ELR (cell line): ENCODE results near the gene IMMT.
A peak's percentile ranks its signal among the peaks of the same experiment; 100 is the strongest.
"Not testable (repeated sequence)": the region's sequence is repeated elsewhere in the genome, so short reads cannot be mapped to it uniquely, and the experiment has no call there.

Source experiments
- DNase-seq: peaks from one replicate; pipeline ENCODE4 v3.0.0-alpha.2; 2015; ENCODE audit warnings: low read depth

The IMMT gene

DNA sequence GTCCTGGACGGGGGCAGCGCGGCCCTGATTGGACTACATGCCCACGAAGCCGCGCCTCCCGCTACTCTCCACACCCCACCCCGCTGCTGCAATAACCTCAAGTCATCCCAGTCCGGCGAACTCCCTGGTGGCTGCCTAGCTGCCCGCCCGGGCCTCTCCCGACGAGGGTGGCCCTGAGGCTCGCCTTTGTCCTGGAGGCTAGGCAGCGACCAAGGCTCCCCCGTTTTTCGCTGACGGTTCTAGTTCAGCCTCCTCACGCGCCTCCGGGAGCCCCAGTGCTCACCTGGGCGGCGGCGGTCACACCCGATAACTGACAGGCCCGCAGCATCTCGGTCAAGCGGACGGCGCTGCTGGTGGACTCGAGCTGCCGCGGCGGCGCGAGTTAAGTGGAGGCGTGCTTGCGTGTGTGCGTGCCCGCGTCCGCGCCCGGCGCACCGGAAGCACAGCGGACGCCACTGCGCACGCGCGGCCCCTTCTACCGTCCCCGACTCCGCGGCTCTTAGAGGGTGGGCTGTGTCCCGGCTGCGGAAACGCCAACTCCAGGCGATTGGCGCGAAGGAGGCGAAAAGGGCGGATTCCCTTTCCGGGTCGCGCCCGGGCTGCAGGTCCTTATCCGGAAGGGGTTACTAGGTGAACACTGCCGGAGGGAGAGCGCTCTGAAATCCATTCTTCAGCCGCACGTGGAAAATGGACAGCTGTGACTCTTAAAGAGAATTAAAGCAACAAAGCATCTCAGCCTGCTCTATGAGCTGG lies at the start of gene IMMT:
Gene IMMT, minus strand, starts transcription at position 408 of the 753 bp plus-strand sequence. Its CDS starts 80 bp downstream, at position 328.
- DNase-seq = peak; percentile 97

DNA sequence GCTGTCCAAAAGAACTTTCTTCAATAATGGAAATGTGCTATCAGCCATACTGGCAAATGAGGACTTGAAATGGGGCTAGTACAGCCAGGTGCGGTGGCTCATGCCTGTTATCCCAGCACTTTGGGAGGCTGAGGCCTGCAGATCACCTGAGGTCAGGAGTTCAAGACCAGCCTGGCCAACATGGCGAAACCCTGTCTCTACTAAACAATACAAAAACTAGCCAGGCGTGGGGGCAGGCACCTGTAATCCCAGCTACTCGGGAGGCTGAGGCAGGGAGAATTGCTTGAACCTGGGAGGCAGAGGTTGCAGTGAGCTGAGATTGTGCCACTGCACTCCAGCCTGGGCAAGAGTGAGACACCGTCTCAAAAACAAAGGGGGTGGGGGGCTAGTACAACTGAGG lies 49.5 kb upstream of the IMMT start:
- not testable (repeated sequence) for DNase-seq

DNA sequence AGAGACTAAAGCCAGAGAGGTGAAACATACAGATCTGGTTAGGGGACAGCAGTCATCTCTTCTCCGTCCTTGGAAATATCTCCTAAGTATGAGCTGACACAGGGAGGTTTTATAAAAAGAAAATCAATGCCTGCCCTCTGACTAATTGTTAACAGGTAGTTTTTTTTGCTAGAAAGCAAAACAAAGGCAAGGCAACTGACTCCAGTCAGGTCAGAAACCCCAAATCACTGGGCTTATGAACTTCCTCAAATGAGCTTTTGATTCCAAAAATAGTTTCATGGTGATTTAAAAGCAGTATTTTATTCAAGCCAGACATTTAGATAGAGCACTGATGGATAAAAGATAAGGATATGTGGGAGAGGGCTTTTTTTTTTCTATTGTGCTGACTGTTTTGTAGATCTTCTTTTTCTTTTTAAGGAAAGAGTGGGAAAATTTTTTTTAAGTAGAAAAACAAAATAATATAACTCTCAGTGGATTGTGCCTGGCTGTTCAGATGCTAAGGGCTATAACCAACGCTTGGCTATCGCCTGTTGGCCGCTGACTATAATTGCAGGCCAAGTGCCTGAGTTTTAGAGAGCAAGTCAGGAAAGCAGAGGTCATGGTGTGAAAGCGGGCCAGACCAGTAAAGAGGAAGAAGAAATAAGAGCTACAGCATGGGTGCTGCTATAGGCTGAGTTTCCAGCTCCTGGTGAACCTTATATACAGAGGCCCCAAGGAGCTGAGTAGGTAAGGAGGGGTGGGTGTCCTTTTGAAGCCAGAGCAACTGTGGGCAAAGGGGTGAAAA lies 48.9 kb upstream of the IMMT start:
- no peak for DNase-seq

DNA sequence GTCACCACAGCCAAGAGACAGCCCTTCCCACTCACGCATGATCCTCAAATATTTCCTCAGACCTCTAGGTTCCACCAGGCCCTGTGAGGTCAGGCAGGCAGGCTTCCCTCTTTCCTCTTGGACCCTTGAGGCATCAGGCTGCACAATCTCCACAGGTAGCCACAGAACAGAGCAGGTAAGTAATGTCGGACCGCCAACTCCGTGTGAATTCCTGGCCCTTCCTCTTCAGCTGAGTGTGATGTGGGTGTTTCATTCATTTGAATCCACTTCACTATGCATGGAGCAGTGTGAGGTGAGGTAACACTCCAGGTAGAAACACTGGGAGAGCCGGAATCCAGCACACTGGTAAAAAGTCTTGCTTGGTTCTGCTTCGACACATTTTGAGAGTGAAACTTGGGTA lies 48.0 kb upstream of the IMMT start:
- no peak for DNase-seq

DNA sequence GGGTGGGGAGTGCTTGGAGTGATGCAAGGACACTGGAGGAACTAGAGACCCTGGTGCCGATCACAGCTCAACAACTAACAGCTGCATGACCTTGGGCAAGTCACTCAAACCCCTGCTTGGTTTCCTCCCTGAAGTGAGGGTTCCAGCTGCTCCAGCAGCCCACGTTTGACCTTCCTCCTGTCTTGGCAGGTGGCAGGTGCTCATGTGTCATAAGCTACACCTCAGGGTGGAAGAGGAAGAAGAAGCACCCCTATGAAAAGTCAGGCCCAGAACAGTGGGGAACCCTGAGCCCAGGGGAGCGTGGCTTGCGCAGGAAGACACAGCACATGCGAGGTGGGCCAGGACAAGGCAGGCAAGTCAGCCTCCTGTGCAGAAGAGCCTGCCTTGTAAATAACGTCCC lies 46.3 kb upstream of the IMMT start:
- no peak for DNase-seq

DNA sequence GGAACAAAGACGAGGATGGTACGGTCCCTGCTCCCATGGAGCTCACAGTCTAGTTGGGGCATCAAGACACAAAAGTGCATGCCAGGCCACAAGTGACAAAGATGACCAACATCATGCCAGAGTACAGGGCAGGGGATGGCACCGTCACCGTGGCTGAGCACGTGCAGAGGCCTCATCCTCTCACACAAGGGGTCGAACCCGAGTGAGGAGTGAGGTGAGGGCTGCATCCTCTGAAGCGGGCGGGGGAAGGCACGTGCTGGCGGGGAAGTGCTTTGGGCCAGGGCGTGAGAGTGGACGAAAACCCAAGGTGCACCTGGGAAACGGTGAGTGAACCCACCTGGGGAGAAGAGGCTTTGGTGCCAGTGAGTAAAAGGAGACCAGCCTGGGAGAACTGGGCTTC lies 45.0 kb upstream of the IMMT start:
- DNase-seq = no peak

DNA sequence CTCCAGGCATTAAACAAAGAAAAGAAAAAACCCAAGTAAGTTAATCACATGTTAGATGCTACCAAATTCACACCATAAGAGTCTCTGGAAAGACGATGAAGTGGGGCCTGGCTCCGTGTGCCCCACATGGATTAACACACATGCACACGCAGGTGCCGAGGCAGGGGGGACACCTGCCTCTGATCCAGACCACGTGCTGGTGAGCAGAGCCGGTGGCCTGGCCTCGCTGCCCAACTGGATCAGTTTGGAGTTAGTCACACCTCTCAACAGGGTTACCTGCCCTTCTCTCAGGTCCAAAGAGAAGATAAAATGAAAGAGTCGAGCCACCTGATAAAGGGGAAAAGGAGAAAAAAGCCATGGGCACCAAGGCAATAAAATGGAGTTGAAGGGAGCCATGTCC lies 44.5 kb upstream of the IMMT start:
- DNase-seq = no peak

DNA sequence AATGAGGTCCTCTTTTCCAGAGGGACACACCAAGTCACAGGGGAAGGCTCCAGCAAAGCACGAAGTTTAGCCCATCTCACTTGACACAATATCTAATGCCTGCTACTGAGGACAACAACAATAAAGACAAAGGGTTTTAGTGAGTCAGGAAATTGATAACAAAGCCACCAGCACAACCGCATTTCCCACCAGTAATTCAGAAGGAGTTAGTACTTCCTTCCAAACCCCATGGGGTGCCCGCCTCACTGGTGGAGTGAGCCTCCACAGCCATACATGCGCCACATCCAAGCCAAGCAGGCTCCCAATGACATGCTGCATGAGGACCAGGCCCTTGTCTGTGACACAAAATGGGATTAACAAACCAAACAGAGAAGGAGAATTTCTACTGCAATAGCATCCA lies 44.1 kb upstream of the IMMT start:
- no peak for DNase-seq

DNA sequence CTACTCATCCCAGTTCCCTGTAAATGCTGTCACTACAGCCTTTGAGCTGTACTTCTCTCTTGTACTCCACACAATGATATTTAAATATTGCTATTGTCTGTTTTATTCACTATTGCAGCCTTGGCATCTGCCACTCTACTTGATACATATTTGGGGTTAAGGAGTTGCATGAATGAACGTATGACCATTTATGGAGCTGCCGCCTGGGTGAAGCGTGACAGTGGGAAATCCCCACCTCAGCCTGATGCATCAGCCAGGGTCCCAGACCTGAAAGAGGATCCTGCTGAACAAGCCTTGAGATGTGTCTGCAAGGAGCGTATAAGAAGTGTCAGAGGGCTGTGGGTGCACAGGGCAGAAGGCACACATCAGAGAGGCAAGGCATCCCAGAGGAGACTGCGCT lies 43.1 kb upstream of the IMMT start:
- no peak for DNase-seq

DNA sequence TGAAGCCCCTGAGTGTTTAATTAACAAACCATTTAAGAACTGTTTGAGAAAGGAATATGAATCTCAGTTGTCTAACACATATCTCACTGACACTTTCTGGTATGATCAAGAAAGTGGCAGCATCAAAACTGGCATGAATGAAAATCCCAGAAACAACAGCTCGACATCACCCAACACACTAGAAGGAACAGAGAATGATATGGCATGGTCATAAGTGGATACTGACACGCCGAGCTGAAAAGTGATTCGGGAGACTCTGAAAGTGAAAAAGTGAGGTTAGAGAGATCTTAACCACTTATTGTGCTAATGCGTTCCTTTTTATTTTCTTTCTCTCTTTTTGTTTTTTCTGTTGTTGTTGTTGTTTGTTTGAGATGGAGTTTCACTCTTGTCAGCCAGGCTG lies 41.9 kb upstream of the IMMT start:
- no peak for DNase-seq

DNA sequence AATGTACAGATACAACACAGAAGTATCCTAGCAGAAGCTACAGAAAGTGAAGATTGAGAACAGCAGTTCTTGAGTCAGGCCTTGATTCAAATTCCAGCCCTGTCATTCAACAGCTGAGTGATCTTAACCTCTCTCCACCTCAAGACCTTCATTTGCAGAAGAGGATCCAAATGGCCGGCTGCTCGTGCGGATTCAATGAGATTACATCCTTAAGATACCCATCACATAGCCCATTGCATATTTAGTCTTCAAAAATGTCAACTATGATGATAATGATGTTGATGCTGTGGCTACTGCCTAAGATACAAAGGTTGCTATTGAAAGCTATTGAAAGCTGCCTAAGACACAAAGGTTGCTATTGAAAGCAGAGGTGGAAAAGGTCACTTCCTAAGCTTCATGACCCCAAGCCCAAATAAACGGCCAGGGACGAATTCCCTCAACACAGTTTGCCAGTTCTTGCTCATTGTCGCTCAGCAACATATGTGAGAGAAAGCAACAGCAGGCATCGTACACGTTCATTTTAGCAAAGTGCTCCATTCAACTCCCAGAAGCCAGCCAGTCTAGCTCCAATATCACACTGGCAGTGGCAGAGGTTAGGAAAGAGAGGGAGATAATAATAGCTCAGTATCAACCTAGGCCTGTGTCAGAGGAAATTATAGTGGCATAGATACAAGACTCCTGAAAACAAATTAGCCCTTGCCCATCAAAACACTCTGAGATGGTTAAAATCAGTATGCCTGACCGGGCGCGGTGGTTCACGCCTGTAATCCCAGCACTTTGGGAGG lies 40.1 kb upstream of the IMMT start:
- DNase-seq = no peak

DNA sequence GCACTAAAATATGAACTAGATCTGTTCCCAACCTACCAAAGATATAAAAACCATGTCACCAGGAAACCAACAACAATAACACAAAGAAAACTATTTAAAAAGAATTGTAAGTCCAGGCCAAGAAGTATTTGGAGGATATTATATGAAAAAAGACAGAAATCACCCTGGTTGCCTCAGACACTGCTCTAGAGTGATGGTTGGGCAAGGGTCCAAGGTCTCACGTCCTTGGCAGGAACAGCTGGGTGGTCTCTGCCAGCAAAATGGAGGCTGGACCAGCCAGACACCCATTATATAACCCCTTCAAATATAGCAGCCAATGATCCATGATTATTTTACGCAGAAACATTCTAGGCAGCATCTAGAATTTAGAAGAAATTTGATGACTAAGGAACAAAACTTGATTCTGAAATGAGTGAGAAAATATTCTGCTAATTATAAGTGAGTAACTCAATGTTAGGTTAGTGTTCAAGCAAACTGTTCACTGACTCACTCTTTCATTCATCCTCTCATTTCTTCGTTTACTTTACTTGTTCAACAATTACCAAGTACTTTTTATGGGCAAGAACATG lies 39.4 kb upstream of the IMMT start:
- no peak for DNase-seq

DNA sequence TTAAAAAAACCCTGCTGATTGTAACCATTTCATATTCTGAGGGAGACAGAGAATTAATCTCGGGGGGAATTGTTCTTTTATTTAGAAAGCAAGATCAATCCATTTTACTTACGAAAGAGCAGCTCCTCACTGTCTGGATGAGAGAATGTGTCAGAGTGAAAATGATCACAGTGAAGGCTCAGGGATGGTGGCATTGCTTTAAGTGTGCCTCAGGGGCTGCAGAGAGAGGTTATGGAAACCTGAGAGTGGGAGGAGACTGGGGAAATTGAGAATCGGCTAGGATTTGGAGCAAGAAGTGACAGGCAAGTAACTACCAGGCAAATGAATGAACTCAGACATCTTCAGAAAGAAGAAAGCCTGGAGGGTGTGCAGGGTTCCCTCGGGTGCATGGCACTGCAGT lies 38.2 kb upstream of the IMMT start:
- no peak for DNase-seq

DNA sequence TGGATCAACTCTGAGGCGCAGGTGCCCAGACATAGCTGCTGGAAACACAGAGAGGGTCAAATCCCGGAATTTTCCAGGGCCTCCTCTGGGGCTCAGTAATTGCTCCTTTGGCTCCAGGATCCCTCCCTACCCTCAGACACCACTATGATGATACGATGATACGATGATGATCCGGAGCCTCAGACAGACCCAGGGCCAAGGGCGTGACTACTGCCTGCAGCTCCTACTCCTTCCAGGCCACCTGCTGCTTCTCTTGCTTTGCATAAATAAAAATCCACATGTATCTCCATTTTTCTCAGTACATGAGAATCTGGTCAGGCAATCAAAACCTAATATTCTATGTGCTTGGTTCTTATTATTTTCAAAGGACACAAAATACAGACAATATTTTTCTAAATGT lies 37.6 kb upstream of the IMMT start:
- no peak for DNase-seq

DNA sequence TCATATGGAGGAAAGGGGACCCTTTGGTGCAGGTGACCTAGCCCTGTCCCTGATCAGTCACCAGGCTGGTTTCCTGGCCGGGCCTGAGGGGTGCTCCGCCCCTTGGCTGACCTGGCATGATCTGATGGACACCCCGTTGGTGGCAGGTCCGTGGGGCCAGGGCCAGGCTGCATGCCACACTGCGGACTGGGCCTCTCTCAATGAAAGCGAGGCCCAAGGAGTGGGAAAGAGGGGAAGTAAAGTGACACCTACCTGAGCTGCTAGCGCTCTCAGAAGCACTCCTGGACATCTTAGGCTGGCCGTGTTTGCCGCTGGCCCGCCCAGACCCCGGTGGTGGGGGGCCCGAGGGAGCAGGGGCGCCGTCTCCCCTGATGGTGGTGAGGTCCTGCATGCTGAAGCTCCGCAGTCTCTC lies 37.1 kb upstream of the IMMT start:
- no peak for DNase-seq

DNA sequence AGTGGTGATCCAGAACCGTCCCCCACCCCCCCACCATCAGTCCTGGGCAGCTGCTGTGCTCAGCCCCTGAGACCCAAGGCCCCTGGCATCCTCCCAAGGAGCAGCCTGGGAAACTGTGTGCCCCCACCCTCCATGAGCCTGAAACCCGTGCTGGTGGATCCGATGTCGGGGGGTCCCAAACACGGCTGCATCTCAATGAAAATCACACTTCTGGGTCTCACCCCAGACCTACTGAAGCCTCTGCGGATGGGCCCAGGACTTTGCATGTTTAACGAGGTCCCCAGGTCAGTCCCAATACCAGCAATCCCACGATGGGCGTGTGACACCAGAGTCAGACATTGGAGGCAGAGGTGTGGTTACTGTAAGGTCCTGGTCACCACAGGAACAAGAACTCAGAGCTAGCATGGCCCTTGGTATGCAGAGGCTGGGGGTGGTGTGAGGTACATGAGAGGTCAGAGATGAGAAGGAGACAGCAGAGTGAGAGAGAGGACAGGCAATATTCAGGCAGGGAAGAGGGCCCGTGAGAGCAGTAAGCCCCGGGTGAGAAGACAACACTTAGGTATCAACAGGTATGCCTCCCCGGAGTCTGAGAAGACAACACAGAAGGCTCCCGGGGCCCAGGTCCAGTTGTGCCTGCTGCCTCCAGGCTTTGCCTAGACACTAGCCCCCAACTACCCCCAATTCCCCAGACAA lies 36.6 kb upstream of the IMMT start:
- DNase-seq = no peak

DNA sequence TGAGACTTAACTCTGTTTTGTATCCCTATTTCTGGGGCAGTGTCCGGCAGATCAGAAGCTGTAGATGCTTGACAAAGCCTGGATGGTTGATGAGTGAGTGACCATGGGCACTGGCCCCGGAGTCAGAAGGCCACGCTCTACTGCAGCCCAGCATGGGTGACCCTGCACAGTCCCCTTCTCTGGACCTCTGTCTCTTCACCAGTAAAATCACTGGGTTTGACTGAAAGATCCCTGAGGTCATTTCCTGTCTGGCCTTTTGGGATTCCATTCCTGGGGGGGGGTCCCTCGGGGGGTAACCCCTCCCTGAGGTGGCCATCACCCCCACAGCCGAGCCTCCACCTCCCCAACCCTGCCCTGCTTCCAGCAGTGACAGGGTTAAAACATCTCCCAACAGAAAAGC lies 35.7 kb upstream of the IMMT start:
- DNase-seq = no peak

DNA sequence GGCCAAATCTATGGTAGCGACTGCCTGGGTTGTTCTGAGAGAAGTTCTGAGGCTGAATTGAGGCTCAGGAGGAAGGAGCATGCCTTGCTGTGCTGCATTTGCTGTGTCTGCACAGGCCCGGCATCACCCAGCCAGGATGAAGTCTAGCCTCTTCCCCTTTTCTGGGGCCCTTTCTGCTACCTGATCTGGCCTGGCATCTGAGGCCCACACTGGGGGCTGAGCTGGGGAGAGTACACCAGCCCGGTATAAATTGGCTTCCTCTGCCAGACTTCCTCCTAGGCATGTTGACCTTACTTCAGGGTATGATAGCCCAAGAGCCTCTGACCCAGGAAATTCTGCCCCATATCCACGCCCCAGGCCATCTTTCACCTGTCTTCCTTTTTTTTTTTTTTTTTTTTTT lies 34.0 kb upstream of the IMMT start:
- no peak for DNase-seq

DNA sequence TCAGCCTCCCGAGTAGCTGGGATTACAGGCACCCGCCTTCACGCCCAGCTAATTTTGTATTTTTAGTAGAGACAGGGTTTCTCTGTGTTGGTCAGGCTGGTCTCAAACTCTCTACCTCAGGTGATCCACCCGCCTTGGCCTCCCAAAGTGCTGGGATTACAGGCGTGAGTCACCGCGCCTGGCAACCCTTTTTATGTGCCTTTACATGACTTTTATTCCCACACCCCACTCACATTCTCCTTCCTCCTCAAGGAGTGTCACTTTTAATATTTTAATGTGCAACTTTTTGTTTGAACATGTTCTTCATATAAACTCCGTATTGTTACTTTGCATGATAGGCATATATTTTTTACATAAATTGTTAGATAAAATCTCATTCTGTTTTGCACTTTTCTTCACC lies 33.3 kb upstream of the IMMT start:
- not testable (repeated sequence) for DNase-seq

DNA sequence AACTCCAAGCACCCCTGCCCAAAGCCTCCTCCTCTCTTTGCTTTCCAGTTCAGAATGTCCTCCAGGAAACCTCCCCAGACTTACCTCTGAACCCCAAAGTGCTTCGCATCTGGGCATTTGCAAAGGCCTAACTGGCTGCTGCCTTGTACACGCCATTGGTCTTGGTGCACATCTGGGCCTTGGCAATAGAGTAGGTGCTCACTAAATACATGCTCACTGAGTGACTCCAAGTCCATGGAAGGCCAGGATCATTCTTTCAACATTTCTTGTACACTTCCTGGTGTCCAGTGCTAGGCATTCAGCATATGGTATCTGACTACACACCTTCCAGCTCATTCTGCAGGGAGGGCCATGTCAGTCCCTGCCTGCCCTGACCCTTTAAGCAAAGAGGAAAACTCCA lies 32.4 kb upstream of the IMMT start:
- no peak for DNase-seq

DNA sequence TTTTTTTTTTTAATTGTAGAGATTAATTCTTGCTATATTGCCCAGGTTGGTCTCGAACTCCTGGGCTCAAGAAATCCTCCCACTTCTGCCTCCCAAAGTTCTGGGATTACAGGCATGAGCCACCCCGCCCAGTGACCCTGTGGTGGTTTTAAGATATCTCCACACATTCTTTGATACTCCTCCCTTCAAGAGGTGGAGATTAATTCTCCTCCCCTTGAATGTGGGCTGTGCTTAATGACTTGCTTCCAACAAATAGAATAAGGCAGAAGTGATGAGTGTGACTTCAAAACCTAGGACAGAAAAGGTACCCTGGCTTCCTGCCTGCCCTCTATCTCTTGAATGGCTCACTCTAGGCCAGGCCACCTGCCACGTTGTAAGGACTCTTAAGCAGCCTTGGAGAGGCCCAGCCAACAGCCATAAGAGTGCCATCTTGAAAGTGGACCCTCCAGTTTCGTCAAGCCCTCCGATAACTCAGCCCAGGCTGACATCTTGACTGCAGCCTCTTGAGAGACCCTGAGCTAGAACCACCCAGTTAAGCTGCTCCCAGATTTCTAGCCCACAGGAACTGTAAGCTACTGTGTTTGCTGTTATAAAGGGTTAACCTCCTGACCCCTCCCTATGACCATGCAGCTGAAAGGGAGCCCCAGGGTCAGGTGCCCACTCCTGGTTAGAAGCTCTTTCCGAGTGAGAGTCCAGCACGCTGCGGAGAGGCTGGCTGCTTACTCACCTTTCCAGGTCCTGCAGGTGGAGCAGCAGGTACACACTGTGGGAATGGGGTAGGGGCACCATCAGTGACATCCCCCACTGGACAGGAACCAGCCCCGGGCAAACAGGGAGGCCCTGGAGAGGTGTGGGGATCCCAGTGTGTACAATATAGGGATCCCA lies 31.6 kb upstream of the IMMT start:
- DNase-seq = no peak
